ENCODE measurements around the gene PTMS.

PTMS gene

DNA sequence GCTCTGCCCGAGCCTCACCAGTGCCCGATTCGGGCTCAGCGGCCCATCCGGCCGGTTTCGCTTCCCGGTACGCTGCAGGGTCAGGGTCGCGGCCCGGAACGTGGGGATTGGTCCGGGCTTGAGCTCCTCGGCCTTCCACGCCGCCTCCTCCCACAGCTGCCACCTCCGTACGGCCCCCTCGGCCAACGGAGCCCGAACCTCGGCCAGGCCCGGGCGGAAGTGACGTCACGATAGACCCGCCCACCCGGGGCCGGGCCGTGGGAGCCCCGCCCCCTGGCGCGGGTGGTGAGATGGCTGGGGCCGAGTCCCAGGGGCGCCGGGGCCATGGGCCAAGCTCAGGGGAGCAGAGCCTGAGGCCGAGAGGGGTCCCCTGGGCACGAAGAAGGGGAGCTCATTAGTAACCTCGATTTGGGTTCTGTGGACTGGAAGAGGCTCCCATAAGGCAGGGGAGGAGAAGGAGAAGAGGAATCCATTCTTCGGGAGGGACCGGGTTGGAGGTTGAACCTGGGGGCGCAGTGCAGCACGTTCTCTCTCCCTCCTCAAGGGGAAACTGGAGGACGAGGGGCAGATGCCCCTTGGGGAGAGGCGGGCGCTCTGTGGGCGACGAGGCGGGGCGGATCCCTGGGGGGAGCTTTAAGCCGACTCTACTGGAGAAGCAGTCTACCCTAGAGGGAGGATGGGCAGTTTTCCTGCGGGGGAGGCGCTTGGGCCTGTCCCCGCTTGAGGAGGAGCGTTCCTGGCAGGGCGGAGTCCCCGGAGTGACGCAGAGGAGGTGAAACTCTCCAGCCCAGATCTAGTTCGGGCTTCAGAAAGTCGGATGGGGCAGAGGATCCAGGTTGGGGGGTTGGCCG lies 13.0 kb upstream of the PTMS start, which contains the start of gene MLF2:
MLF2 (minus strand) TSS at position 221 of the 851 bp plus-strand sequence. CDS start 807 bp downstream, outside the sequence.
- DNase-seq = peak; percentile 98

DNA sequence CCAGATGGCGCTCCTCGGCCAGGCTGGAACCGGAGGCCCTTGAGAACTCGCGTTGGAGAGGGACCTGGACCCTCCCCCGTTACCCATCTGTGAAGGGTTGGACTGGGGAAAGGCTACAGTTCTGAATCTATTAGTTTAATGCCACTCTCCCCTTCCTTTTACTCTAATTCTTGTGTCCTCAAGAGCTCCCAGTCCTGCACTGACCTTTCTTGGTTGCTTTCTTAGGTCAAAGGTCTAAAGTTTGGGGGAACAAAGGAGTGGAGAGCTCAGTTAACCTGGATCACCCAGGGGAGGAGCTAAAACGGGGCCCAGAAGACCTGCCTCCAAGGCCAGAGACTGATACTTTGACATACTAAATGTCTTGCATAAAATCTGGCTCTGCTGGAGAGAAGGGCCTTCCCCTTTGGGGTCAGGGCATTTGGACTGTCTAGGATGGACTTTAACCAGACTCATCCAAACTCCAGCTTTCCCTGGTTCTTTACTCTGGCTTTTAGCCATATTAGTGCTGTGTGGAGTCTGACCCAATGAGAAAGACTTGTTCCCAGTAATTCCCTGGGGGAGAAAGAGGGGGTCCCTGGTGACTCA lies 12.3 kb upstream of the PTMS start:
- no peak for DNase-seq

DNA sequence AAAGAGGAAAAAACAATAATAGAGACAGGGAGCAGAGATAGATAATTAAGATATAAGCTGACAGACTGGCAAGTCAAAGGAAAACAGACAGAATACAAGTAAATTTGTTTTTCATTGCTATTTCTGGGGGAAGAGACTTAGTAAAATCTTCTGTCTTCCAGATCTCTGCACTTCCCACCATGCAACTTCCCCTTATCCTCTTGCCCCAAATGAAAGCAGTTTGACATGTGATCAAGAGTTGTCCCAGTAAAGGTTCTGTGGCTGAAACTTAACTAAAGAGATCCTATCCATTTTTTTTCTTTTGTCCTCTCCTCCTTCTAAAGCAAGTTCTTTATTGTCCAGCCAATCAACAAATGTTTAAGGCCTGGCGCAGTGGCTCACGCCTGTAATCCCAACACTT lies 11.8 kb upstream of the PTMS start:
- no peak for DNase-seq

DNA sequence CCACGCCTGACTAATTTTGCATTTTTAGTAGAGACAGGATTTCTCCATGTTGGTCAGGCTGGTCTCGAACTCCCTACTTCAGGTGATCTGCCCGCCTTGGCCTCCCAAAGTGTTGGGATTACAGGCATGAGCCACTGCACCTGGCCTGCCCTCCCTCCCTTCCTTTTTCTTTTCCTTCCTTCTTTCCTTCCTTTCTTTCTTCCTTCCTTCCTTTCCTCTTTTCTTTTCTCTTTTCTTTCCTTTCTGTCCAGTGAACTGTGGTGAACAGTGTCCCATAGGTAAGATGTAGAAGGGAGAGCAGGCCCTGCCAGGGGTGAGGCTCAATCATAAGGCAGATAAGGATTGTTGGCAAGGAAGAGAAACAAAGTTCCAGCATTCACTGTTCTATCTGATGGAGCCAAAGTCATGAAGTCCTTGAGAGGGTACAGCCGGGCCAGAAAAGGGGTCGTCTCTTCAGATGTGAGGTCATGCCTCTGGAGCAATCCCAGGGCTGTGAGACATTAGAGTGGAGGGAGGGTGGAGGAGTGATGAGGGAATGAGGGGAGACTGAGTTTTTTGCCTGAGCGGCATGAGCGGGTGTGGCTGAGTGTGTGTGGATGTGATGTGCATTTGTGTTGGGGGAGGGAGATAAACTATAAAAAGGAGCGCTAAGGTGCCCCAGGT lies 9.0 kb upstream of the PTMS start:
- no peak for DNase-seq

DNA sequence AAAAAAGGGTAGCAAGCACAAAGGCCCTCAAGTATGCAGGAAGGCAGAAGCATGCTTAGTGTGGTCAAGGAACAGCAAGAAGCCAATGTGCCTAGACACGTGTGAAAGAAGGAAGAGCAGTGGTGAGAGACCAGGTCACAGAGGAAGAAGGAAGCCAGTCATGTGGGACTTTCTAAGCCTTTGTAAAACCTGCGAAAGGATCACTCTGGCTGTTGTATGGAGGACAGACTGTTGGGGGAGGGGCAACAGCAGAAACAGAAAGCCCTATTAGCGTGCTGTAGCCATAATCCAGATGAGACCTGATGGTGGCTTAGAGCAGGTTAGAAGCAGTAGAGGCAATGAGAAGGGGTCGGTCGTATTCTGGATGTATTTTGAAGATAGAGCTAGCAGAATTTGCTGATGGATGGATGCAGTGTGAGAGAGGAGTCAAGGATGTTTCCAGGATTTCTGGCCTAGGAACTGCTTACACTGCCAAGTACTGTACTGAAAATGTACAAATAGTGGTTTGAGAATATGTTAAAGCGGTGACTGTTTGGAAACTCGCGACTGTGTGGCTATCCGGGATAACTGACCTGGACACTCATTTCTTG lies 7.6 kb upstream of the PTMS start:
- DNase-seq = peak; percentile 36

DNA sequence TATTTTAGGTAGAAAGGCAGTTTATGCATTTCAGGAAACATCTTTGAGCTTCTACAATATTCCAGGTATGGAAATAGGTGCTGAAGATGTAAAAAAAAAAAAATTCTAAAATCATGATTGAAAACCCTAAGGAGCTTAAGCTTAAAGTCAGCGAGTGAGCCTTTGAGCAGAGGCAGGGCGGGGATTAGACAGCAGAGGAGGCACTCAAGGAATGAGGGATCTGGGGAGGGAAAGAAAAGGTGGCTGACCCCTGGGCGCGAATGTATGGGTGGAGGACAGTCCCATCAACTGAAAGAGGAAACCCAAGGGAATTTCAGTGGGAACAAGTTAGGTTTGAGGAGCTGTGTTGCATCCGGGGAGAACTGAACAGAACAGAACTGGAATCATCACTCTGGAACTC lies 6.4 kb upstream of the PTMS start:
- no peak for DNase-seq

DNA sequence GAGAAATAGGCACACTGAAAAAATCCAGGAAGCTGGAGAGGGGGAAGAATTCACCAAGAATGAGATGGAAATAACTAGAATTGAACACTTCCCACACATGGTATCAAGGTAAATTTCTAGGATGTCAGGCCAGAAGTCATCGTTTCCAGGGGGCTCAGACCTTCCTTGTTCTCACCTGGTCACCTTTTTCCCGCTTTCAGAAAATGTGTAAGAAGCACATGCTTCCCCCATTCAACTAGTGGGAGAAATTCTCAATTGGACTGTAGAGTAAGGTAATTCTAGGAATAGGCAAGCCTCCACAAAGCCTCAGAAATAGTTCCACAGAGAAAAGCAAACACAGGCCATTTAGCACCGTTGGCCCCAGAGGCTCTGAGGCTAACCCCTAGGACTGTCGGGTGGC lies 2.8 kb upstream of the PTMS start:
- DNase-seq = no peak

DNA sequence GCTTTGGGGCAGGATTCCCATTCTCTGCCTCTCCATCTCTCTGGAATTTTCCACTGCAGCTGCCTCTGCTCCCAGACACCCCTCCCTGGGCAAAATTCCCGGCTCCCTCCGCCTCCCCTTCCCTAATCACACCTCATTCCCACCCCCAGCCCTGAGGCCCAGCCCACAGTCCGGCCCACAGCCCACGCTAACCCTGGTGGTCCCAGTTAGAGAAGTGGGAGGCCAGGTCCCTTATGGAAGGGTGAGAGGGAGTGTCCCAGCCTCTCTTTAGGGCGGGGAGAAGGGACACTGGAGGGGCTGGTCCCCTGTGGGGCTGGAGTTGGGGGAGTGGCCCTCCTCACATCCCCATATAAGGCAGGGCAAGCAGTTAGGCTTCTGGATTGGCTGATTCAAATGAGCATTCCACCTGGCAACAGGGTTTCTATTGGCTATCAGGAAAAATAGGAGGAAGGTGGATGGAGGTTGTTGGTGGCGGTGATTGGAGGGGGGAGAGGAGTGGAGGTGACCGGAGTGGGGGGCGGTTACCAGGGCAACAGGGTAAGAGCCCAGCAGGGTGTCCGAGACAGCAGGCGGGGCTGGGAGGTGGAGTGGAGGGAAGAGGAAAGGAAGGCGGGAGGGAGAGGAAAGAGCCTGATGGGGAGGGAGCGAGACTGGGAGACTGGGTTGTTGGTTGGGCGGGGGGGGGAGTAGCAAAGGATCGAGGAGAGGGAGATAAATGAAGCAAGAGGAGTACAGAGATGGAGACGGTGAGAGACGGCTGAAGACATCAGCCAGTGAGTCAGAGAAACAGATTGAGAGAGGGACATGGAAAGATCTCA lies 1.9 kb upstream of the PTMS start:
- DNase-seq = peak; percentile 94

DNA sequence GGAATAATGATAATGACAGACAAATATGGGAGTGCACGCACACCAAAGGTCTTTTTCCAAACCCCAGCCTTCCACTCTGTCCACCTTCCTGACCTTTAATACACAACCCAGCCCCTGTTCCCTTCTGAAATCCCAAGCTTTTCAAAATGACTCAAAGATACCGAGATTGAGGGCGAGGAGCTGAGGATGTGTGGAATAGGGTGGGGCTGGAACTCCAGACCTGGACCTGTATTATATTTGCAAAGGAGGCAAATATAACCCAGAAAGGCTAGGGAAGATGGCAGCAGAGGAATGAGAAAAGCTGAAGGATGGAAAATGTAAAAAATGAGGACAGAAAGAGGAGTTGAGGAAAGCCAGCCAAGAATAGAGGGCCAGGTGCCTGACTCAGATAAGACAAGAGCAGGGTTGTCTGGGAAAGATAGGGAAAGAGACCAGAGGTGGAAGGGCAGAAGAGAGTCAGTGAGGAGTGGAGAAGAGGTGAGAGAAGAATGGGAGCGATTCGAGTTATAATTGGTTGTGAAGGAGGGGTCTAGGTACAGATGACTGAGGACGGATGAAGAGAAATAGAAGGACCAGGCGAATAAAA lies 1.0 kb upstream of the PTMS start:
- no peak for DNase-seq

DNA sequence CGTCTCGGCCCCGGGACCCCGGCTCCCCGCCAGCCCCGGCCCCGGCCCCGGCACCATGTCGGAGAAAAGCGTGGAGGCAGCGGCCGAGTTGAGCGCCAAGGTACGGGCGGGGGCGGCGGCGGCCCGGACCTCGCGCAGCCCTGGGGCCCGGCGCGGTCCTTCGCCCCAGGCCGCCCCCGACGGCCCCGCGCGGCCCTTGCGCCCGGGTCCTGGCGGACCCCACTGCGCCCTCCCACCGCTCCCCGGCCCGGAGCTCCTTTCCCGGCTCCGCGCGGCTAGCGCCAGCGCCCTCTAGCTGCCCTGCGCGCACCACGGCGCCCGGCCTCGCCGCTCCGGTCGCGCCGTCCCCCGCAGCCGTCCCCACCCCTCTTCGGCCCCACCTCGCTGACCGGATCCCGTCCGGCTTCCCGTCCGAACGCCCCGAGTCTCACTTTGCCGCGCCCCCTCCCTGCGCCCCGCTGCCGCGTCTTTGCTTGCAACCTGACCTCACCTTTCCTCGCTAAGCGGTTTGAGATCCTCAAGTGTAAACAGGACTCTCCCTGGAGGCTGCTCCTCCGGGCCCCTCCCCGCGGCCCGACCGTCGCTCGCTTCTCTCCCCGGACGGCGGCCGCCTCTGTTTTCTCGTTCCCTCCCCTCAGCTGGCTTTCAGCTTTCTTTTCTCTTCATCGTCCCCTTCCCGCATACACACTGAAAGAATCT lies 637 bp downstream of the PTMS start:
- DNase-seq = peak; percentile 81

DNA sequence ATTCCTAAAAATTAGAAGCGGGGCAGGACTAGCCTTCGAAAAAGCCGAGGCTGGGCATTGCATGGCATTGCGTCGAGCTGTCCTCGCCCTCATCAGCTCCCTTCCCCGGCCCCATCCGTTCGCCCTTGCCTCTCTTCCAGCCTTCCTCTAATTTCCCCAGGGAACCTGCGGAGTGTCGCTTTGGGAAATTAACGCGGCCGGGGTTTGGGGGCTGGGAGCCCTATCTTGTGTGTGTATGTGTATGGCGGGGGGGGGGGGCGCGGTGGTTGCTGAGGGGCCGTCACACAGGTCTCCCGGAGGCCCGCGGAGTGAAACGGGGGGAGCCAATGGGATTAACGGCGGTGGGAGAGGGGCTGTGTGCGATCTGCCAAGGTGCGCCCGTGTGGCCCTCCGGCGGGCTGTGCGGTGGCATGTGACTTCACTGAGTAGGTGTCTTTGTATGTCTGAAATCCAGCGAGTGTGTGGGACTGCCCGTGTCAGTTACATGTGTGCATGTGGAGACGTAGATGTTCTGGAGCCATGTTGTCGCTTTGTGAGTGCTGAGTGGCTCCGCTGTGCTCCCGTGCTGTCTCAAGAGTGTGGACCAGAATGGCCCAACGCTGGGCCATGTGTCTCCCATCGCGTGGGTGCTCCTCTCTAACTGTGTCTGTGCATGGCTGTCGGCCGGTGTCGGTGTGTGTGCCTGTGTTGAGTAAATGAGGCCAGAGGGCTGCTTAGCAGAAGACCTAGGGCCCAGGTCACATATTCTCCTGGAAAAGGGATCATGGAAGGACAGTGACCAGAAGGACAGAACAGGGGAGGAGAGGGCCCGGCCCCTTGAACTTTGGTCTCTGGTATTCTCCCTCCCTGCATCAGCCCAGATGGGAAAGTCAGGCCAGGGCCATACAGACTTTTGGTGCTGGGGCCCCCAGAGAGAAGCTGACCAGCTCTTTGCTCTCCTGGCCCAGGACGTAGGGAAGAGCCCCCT lies 1.5 kb downstream of the PTMS start:
- peak; percentile 71 for DNase-seq

DNA sequence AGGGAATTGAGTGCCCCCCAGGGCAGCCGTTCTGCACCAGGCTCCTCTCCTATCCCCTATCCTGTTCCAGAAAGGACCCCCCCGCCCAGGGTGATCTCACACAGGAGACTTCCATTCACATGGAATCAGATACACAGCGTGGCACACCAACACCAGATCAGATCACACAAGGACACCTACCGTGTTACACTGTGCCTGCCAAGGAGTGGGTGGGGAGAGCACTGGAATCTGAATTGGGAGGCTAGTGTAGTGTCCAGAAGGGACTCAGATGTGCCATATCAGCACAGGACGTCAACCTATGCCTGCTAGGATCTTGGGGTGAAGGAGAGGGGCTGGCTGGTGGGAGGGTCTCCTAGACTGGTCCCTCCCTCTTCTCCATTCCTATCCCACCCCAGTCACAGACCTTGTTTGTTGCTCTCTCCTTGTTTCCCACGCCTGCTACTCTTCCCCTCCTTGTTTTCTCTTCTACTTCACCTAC lies 2.3 kb downstream of the PTMS start:
- peak; percentile 63 for DNase-seq

DNA sequence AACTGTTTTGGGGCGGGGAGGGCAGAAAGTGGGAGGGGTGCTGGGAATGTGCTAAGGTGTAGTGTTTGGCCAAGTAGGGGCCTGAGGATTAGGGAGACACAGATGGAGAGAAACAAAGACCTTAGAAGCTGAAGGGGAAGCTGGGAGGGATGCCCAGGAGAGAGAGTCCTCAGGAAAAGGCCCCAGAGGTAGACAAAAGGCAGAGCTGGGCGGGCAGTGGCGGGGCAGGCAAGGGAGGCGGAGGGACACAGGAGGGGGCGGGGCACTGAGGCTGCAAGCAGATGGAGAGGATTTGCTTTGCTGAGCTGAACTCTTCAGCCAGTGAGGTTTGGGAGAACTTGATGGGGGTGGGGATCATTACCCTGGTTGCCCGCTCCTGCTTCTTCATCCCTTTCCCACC lies 2.8 kb downstream of the PTMS start:
- DNase-seq = peak; percentile 67

DNA sequence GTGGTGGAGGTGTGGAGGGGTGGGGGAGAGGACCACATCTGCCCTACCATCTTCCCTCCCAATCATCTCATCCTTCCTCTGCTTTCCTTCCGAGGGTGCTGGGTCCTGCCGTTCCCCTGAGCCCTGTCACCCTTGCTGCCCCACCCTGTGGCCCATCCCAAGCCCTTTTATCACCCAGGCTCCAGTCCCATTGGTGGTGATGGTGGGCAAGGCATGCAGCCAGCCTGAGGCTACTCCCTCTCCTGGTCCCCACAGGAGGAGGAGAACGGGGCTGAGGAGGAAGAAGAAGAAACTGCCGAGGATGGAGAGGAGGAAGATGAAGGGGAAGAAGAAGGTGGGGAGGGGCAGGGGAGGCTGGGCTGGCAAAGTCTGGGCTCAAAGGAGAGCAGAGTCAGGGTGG lies 3.5 kb downstream of the PTMS start:
- DNase-seq = no peak

DNA sequence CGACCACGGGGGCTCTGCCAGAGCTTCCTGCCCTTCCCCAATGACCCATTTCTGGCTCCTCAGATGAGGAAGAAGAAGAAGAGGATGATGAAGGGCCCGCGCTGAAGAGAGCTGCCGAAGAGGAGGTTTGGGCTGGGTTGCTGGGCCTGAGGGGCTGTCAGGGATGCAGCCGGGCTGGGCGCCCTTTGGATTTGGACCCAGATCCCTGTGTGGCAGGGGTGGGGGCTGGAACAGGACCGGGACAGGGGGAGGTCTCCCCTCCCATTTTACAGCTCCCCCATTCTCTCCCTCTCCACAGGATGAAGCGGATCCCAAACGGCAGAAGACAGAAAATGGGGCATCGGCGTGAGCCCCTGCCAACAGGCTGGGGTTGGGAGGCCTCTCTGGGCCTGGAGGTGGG lies 3.9 kb downstream of the PTMS start:
- no peak for DNase-seq

DNA sequence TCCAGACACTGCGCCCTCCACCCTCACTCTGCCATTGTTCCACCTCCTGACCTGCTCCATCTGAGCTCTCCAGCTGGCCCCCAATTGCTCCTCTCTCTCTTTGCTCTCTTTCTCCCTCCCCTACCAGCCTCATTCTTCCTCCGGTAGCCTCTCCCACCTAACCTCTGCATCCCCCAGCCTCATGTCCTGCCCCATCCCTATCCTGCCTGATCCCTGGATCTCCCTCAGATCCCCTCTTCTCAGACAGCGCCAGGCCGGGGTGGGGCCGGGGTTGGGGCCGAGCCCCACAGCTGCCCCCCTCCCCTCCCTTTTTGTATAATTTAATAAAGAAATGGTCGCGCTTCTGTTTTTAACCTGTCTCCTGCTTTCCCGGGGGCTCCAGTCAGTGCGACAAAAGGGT lies 4.4 kb downstream of the PTMS start:
- no peak for DNase-seq

DNA sequence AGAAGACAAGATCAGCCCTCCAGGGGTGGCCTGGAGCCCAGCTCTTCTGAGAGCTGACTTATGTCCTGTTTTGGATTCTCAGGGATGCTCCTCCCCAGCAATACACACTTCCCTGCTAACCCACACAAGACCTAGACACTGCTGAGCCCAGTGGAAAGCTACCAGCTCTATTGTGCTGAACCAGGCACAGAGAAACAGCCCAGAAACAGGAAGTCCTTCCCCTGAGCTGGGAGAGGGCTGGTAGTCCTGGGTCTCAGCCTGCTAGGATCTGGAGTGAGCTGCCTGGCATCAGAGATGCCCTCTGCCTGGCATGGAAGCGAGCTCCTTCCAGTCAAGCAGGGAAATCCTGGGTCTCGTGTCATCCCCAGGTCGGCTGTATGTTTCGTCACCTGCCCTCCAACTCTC lies 4.9 kb downstream of the PTMS start:
- no peak for DNase-seq

DNA sequence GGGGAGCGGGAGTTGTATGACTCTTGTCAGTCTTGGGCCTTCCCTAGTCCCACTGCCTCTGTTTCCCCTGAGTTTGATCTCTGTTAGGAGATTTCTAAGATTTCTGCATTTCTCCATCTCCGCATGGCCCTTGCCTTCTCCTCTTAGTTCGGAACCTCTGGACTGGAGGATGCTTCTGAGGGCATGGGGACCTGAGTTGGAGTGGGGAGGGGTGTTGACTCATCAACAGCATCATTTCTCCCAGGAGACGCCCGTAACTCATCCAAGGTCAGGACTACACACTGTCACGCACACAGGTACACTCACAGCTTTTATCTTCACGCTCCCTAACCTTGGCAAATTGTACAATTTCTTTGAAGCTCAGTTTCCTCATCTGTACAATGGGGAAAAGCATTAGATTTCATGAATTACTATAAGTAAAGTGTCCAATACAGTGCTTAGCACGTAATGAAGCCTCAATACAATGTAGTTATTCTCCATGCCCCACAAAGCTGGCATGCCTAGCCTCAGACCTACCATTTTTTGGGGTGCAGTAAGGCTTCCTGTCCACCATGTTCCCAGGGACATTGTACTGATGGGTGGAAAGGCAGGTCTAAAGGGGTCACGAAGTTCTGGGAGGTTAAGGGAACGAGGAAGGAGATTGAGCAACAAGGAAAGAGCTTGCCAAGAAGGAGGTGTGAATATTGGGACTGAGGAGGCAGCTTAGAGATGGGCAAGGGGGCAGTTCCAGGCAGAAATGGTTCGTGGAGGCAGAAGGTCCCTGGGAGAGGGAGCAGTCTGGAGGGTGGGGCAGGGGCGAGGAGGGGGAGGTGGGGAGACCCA lies 5.6 kb downstream of the PTMS start:
- DNase-seq = no peak

DNA sequence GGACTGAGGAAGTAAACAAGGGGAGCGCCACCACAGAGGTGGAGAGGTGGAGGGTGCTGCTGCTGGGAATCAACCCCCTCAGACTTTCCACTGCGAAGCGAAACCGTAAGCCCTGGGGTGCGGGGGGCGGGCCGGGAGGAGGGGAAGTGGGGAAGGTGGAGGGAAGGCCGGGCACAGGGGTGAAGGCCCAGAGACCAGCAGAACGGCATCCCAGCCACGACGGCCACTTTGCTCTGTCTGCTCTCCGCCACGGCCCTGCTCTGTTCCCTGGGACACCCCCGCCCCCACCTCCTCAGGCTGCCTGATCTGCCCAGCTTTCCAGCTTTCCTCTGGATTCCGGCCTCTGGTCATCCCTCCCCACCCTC lies 6.2 kb downstream of the PTMS start, which contains the start of gene LAG3:
LAG3 (plus strand) TSS at position 190 of the 365 bp plus-strand sequence. CDS start 333 bp downstream, outside the sequence.
- no peak for DNase-seq
